HCT116 (cell line): ENCODE results near the gene SESN1. TPM values are rescaled to one million over a fixed set of nuclear protein-coding genes. Genes with fewer than 3 reads are reported as not detected.

Source experiments
- ATAC-seq: fragments of 200-7000 bp; cut with Tn5 transposase; 2 replicates; pipeline ENCODE4 v1.9.1; 2020; ENCODE audit warnings: mild to moderate bottlenecking, moderate library complexity
- BruUV-seq: library from RNA; stranded (reverse); fragments of 400-500 nt; replicated peaks from 2 replicates; lab custom pipeline; 2021; lab: Mats Ljungman, UMichigan
- CTCF ChIA-PET: fragments of 300-600 bp; sonication (Branson Sonifier 250); formaldehyde crosslinking; loops from one replicate; lab custom pipeline; 2021; ENCODE audit warnings: antibody characterized with exemption; lab: Charles Lee
- POLR2A ChIA-PET: fragments of 300-600, 350-600 bp; sonication (Branson Sonifier 250); formaldehyde crosslinking; loops from one replicate; lab custom pipeline; 2021; ENCODE audit warnings: antibody characterized with exemption; lab: Charles Lee
- RAD21 ChIA-PET, 2 experiments: fragments of 300-600 bp; sonication (Branson Sonifier 250); formaldehyde crosslinking; loops; one replicate each; lab custom pipeline; 2023; ENCODE audit warnings: low total read pairs in 2 of 2; ENCODE audit not compliant: uncharacterized antibody in 2 of 2, unreplicated experiment in 2 of 2, low non-redundant PET in 1 of 2; lab: Charles Lee
- DNase-seq: peaks from one replicate; pipeline ENCODE4 v3.0.0-alpha.2; 2010; ENCODE audit warnings: low read depth, low spot score
- H2AFZ ChIP-seq: fragments of 200-600 bp; shearing (Covaris generic), sonication (generic); 2 replicates; pipeline ENCODE4 v1.6.1; 2017; ENCODE audit warnings: low read depth, mixed run types, mixed read lengths, antibody characterized with exemption, low read length; ENCODE audit not compliant: poor library complexity, severe bottlenecking
- H3K27ac ChIP-seq: 2 replicates; pipeline ENCODE4 v1.5.1; 2012; ENCODE audit warnings: low read depth, low read length
- H3K27me3 ChIP-seq: fragments of 200-600 bp; sonication (generic); 2 replicates; pipeline ENCODE4 v1.6.1; 2016; ENCODE audit warnings: mixed run types, low read length, mixed read lengths; ENCODE audit not compliant: insufficient read depth
- H3K36me3 ChIP-seq, 2 experiments: fragments of 200-500 bp in 1 of 2; fragments of 200-600 bp in 1 of 2; sonication (Bioruptor generic) in 1 of 2; sonication (generic) in 1 of 2; 2 replicates each; pipeline versions ENCODE4 v1.5.1 to v1.6.1; 2014 to 2016; ENCODE audit warnings: low read length in 2 of 2, inconsistent platforms in 1 of 2, mixed read lengths in 1 of 2, mixed run types in 1 of 2; ENCODE audit not compliant: insufficient read depth in 2 of 2, control insufficient read depth in 1 of 2
- H3K4me1 ChIP-seq, 2 experiments: fragments of 200-600 bp in 1 of 2; sonication (generic) in 1 of 2; 2 replicates each; pipeline versions ENCODE4 v1.5.1 to v1.6.1; 2012 to 2017; ENCODE audit warnings: low read length in 2 of 2, inconsistent platforms in 1 of 2, mild to moderate bottlenecking in 1 of 2, mixed read lengths in 1 of 2, mixed run types in 1 of 2, moderate library complexity in 1 of 2; ENCODE audit not compliant: insufficient read depth in 2 of 2, control insufficient read depth in 1 of 2
- H3K4me2 ChIP-seq: fragments of 200-600 bp; sonication (generic); 2 replicates; pipeline ENCODE4 v1.6.1; 2017; ENCODE audit warnings: mixed run types, low read length, mixed read lengths
- H3K4me3 ChIP-seq, 2 experiments: fragments of 200-600 bp in 1 of 2; sonication (generic) in 1 of 2; replicated peaks in 1 of 2; 2 replicates each; pipeline ENCODE4 v1.5.1; 2011 to 2016; ENCODE audit warnings: low read length in 2 of 2, control low read depth in 1 of 2, low read depth in 1 of 2, mild to moderate bottlenecking in 1 of 2, mixed read lengths in 1 of 2, mixed run types in 1 of 2
- H3K79me2 ChIP-seq: fragments of 200-600 bp; sonication (generic); 2 replicates; pipeline ENCODE4 v1.6.1; 2017; ENCODE audit warnings: mild to moderate bottlenecking, mixed run types, low read length, moderate library complexity, mixed read lengths; ENCODE audit not compliant: insufficient read depth
- H3K9ac ChIP-seq: fragments of 200-600 bp; sonication (generic); 2 replicates; pipeline ENCODE4 v1.6.1; 2016; ENCODE audit warnings: low read length, mixed read lengths
- H3K9me2 ChIP-seq: fragments of 200-600 bp; sonication (generic), shearing (Covaris generic); 2 replicates; pipeline ENCODE4 v1.6.1; 2017; ENCODE audit warnings: mixed run types, mild to moderate bottlenecking, moderate library complexity; ENCODE audit not compliant: insufficient read depth
- H3K9me3 ChIP-seq, 2 experiments: fragments of 200-500 bp in 1 of 2; fragments of 200-600 bp in 1 of 2; sonication (Bioruptor generic) in 1 of 2; sonication (generic) in 1 of 2; 2 replicates each; pipeline ENCODE4 v1.6.1; 2014 to 2017; ENCODE audit warnings: low read length in 2 of 2, mixed read lengths in 2 of 2, inconsistent platforms in 1 of 2, low read depth in 1 of 2, mild to moderate bottlenecking in 1 of 2, mixed run types in 1 of 2, moderate library complexity in 1 of 2; ENCODE audit not compliant: control insufficient read depth in 1 of 2, insufficient read depth in 1 of 2
- H4K20me1 ChIP-seq: fragments of 200-600 bp; sonication (generic), shearing (Covaris generic); 2 replicates; pipeline ENCODE4 v1.6.1; 2017; ENCODE audit warnings: mixed run types, mild to moderate bottlenecking, moderate library complexity; ENCODE audit not compliant: insufficient read depth
- CBX3 ChIP-seq: IDR thresholded peaks from 2 replicates; pipeline ENCODE4 v1.6.1; 2012; ENCODE audit warnings: low read depth
- CEBPB ChIP-seq: IDR thresholded peaks from 2 replicates; pipeline ENCODE4 v1.6.1; 2012; ENCODE audit warnings: low read depth
- ELF1 ChIP-seq: IDR thresholded peaks from 2 replicates; pipeline ENCODE4 v1.6.1; 2012; ENCODE audit warnings: low read depth, borderline replicate concordance
- EZH2 ChIP-seq: fragments of 200-600 bp; sonication (generic); IDR thresholded peaks from 2 replicates; pipeline ENCODE4 v1.6.1; 2017; ENCODE audit warnings: antibody characterized with exemption, mixed run types
- EZH2phosphoT487 ChIP-seq: fragments of 200-600 bp; IDR thresholded peaks from 2 replicates; pipeline ENCODE4 v1.6.1; 2018; ENCODE audit warnings: antibody characterized with exemption, borderline replicate concordance
- JUND ChIP-seq: IDR thresholded peaks from 2 replicates; pipeline ENCODE4 v1.6.1; 2012
- MAX ChIP-seq: IDR thresholded peaks from 2 replicates; pipeline ENCODE4 v1.6.1; 2012
- POLR2A ChIP-seq: IDR thresholded peaks from 2 replicates; pipeline ENCODE4 v1.7.0; 2011; ENCODE audit warnings: borderline replicate concordance; ENCODE audit not compliant: insufficient read depth, insufficient read length; ENCODE audit errors: extremely low read depth
- POLR2AphosphoS5 ChIP-seq: IDR thresholded peaks from 2 replicates; pipeline ENCODE4 v1.6.1; 2011; ENCODE audit warnings: mild to moderate bottlenecking, low read depth, low read length, moderate library complexity
- RAD21 ChIP-seq: IDR thresholded peaks from 2 replicates; pipeline ENCODE4 v1.6.1; 2012; ENCODE audit warnings: low read depth, mild to moderate bottlenecking
- SRF ChIP-seq: IDR thresholded peaks from 2 replicates; pipeline ENCODE4 v1.6.1; 2012; ENCODE audit warnings: low read depth
- TCF7L2 ChIP-seq: IDR thresholded peaks from 2 replicates; pipeline ENCODE4 v1.7.0; 2011; ENCODE audit warnings: borderline replicate concordance, inconsistent platforms; ENCODE audit not compliant: insufficient read depth, insufficient read length; ENCODE audit errors: extremely low read depth
- YY1 ChIP-seq: IDR thresholded peaks from 2 replicates; pipeline ENCODE4 v1.6.1; 2011; ENCODE audit warnings: low read length, low read depth, moderate library complexity, mild to moderate bottlenecking; ENCODE audit not compliant: insufficient replicate concordance; ENCODE audit errors: extremely low read depth
- ZNF274 ChIP-seq: fragments of 200-500 bp; sonication (Bioruptor generic); IDR thresholded peaks from 2 replicates; pipeline ENCODE4 v1.6.1; 2014; ENCODE audit warnings: mild to moderate bottlenecking, low read depth, low read length, inconsistent platforms
- intact Hi-C: fragments of 100-400 bp; cut with micrococcal nuclease; formaldehyde crosslinking; loops from 2 replicates; pipeline ENCODE4 v1.10.0; 2022
- total RNA-seq: library from RNA; stranded (reverse); gene quantifications from one replicate; pipeline ENCODE4 v1.2.1, GENCODE V29; 2021; ENCODE audit not compliant: unreplicated experiment
- TF ChIP-seq, protein P1 (sequence below), 3 experiments: fragments of 200-600 bp in 1 of 3; sonication (generic) in 1 of 3; IDR thresholded peaks in 2 of 3; conservative IDR thresholded peaks in 1 of 3; 2 replicates each; pipeline ENCODE4 v1.5.1; 2012 to 2017; ENCODE audit warnings: low read depth in 2 of 3, low read length in 2 of 3, antibody characterized with exemption in 1 of 3, borderline replicate concordance in 1 of 3, control low read depth in 1 of 3, mild to moderate bottlenecking in 1 of 3, mixed read lengths in 1 of 3, mixed run types in 1 of 3, moderate library complexity in 1 of 3; ENCODE audit not compliant: insufficient read depth in 1 of 3

SESN1 gene
- total RNA-seq, 1 experiment from 2014 or later, result 9.3 TPM

GRCh38 chr6:108946695-108947094 is 148.0 kb downstream of the SESN1 start:
- Histone ChIP-seq H3K27me3 (no peaks in the 10 kb centered on the region), H3K79me2 (no peaks in the 10 kb centered on the region), H4K20me1 (no peaks in the 10 kb centered on the region), H3K4me2 (no peak overlapping the region), H3K27ac (no peak overlapping the region), H2AFZ (no peak overlapping the region), H3K9ac (no peak overlapping the region), H3K4me3 (no peak overlapping the region), H3K36me3 (no peaks in the 10 kb centered on the region), H3K4me1 (no peaks in the 10 kb centered on the region), H3K9me3 (no peaks in the 10 kb centered on the region), H3K9me2 (no peaks in the 10 kb centered on the region)
- CTCF ChIA-PET, result no interaction called here
- RAD21 ChIA-PET, result no interaction called here
- POLR2A ChIA-PET, result no interaction called here
- intact Hi-C loops, result no loop called here
- TF ChIP-seq CEBPB, result no peak
- TF ChIP-seq POLR2AphosphoS5, result no peak
- no peak for TF ChIP-seq ZNF274
- no peak for TF ChIP-seq MAX
- no peak for TF ChIP-seq CBX3
- ATAC-seq, result no peak
- DNase-seq, result no peak
- BruUV-seq, result no TSS peak

GRCh38 chr6:108945681-108946159 is 148.9 kb downstream of the SESN1 start:
- no peak overlapping the region for H3K4me3 ChIP-seq
- H3K36me3 ChIP-seq, result no peaks in the 10 kb centered on the region
- H3K9me2 ChIP-seq, result no peaks in the 10 kb centered on the region
- H3K9me3 ChIP-seq, result no peaks in the 10 kb centered on the region
- no peak for DNase-seq
- BruUV-seq, result no TSS peak
- no peaks in the 10 kb centered on the region for H3K79me2 ChIP-seq
- no peak overlapping the region for H3K27ac ChIP-seq
- RAD21 ChIA-PET, result no interaction called here
- TF ChIP-seq POLR2AphosphoS5, result no peak
- TF ChIP-seq ZNF274, result no peak
- TF ChIP-seq SRF, result no peak
- TF ChIP-seq MAX, result no peak
- TF ChIP-seq, protein P1, sequence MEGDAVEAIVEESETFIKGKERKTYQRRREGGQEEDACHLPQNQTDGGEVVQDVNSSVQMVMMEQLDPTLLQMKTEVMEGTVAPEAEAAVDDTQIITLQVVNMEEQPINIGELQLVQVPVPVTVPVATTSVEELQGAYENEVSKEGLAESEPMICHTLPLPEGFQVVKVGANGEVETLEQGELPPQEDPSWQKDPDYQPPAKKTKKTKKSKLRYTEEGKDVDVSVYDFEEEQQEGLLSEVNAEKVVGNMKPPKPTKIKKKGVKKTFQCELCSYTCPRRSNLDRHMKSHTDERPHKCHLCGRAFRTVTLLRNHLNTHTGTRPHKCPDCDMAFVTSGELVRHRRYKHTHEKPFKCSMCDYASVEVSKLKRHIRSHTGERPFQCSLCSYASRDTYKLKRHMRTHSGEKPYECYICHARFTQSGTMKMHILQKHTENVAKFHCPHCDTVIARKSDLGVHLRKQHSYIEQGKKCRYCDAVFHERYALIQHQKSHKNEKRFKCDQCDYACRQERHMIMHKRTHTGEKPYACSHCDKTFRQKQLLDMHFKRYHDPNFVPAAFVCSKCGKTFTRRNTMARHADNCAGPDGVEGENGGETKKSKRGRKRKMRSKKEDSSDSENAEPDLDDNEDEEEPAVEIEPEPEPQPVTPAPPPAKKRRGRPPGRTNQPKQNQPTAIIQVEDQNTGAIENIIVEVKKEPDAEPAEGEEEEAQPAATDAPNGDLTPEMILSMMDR (IDR thresholded peaks at IDR 0.05 in 2 of 3, conservative IDR thresholded peaks at IDR 0.05 in 1 of 3; ENCODE audit: borderline replicate concordance in 1 of 3, insufficient read depth in 1 of 3, low read depth in 2 of 3, low read length in 2 of 3), result no peak
- TF ChIP-seq EZH2phosphoT487, result no peak
- no peak for TF ChIP-seq JUND
- no peak for TF ChIP-seq TCF7L2
- no peak for TF ChIP-seq RAD21
- no peak for TF ChIP-seq ELF1
- no peak for TF ChIP-seq YY1
- no peak for TF ChIP-seq POLR2A
- TF ChIP-seq EZH2, result no peak
- no peaks in the 10 kb centered on the region for H4K20me1 ChIP-seq
- no peak overlapping the region for H3K4me2 ChIP-seq
- no peaks in the 10 kb centered on the region for H3K4me1 ChIP-seq
- CTCF ChIA-PET, result no interaction called here
- ATAC-seq, result no peak
- H2AFZ ChIP-seq, result no peak overlapping the region
- intact Hi-C loops, result no loop called here
- H3K9ac ChIP-seq, result no peak overlapping the region
- no peaks in the 10 kb centered on the region for H3K27me3 ChIP-seq
- POLR2A ChIA-PET, result no interaction called here
